ENCODE results near the gene PPP2R5B. TPM values are rescaled to one million over a fixed set of nuclear protein-coding genes. Genes with fewer than 3 reads are reported as not detected.

The PPP2R5B gene
- total RNA-seq, 4 donors from 2014 or later: 7.8 to 20.3 (median 12.4) TPM

GRCh38 chr11:64908766-64909165 lies 15.7 kb upstream of the PPP2R5B start:
- ATAC-seq (ENCODE audit: low FRiP score) (no peak), DNase-seq (ENCODE audit: low spot score) (no peak)
- TF ChIP-seq CTCF (IDR thresholded peaks at IDR 0.05): no peak

GRCh38 chr11:64909653-64910343 lies 14.7 kb upstream of the PPP2R5B start:
- ATAC-seq (ENCODE audit: low FRiP score) (no peak), DNase-seq (ENCODE audit: low spot score) (no peak)
- no peak for TF ChIP-seq CTCF (IDR thresholded peaks at IDR 0.05)

GRCh38 chr11:64910451-64911093 lies 13.9 kb upstream of the PPP2R5B start:
- ATAC-seq (ENCODE audit: low FRiP score): no peak
- no peak for DNase-seq (ENCODE audit: low spot score)
- TF ChIP-seq CTCF (IDR thresholded peaks at IDR 0.05): no peak

GRCh38 chr11:64911142-64911541 lies 13.3 kb upstream of the PPP2R5B start:
- no peak for ATAC-seq (ENCODE audit: low FRiP score)
- DNase-seq (ENCODE audit: low spot score): no peak
- no peak for TF ChIP-seq CTCF (IDR thresholded peaks at IDR 0.05)

- no peak for TF ChIP-seq CTCF (IDR thresholded peaks at IDR 0.05)
- ATAC-seq (ENCODE audit: low FRiP score) (no peak), DNase-seq (ENCODE audit: low spot score) (no peak)
Measured at GRCh38 chr11:64911689-64912088, 12.8 kb upstream of the PPP2R5B start.

GRCh38 chr11:64913171-64913727 lies 11.2 kb upstream of the PPP2R5B start:
- DNase-seq (ENCODE audit: low spot score) (no peak), ATAC-seq (ENCODE audit: low FRiP score) (no peak)
- no peak for TF ChIP-seq CTCF (IDR thresholded peaks at IDR 0.05)

- ATAC-seq (ENCODE audit: low FRiP score) (no peak), DNase-seq (ENCODE audit: low spot score) (no peak)
- no peak for TF ChIP-seq CTCF (IDR thresholded peaks at IDR 0.05)
Measured at GRCh38 chr11:64914123-64914522, 10.4 kb upstream of the PPP2R5B start.
